K562 (cell line): Measurements from ENCODE around the gene LRRC75A. TPM values are rescaled to one million over a fixed set of nuclear protein-coding genes. Genes with fewer than 3 reads are reported as not detected.

Experiments used
- ATAC-seq: fragments of 200-7000 bp; cut with Tn5 transposase; 3 replicates; pipeline ENCODE4 v1.9.1; 2020; ENCODE audit warnings: moderate library complexity
- BruUV-seq: library from RNA; stranded (reverse); fragments of 400-500 nt; replicated peaks from 2 replicates; lab custom pipeline; 2021; lab: Mats Ljungman, UMichigan
- CTCF ChIA-PET: fragments of 300-600 bp; formaldehyde crosslinking; extraction: SDS; loops from one replicate; lab custom pipeline; 2021; ENCODE audit warnings: low intra/inter-chr PET ratio; lab: Yijun Ruan, JAX
- POLR2A ChIA-PET: fragments of 300-600, 350-650 bp; sonication (Branson Sonifier 250); formaldehyde crosslinking; extraction: SDS; loops from one replicate; lab custom pipeline; 2021; ENCODE audit warnings: antibody characterized with exemption, inconsistent platforms; lab: Yijun Ruan, JAX
- DNase-seq, 4 experiments: peaks; one replicate each; pipeline versions ENCODE4 v3.0.0 to v3.0.0-alpha.2; 2011 to 2018; ENCODE audit warnings: low spot score in 3 of 4, mixed read lengths in 3 of 4; ENCODE audit errors: extremely low read depth in 1 of 4
- FAIRE-seq: peaks from 2 replicates; lab custom pipeline; 2011; peaks lifted over from hg19 to GRCh38; lab: Jason Lieb, UNC
- H2AFZ ChIP-seq: 2 replicates; pipeline ENCODE4 v1.6.0; 2011; ENCODE audit warnings: low read depth, low read length, control low read depth, inconsistent platforms
- H3K27ac ChIP-seq: fragments of 200-600 bp; 3 replicates; pipeline ENCODE4 v1.8.0; 2011; ENCODE audit warnings: low read depth, mild to moderate bottlenecking, control low read depth, inconsistent platforms, low read length, moderate library complexity, mixed read lengths; ENCODE audit errors: extremely low read depth
- H3K27me3 ChIP-seq, 2 experiments: fragments of 300-600 bp in 1 of 2; 2 replicates in 1 of 2; 3 replicates in 1 of 2; pipeline versions ENCODE4 v1.6.0 to v1.8.0; 2011; ENCODE audit warnings: inconsistent platforms in 2 of 2, low read length in 2 of 2, mild to moderate bottlenecking in 1 of 2, mixed read lengths in 1 of 2, moderate library complexity in 1 of 2; ENCODE audit not compliant: control insufficient read depth in 2 of 2, insufficient read depth in 2 of 2
- H3K36me3 ChIP-seq: fragments of 300-600 bp; 3 replicates; pipeline ENCODE4 v1.8.0; 2011; ENCODE audit warnings: mild to moderate bottlenecking, low read length, inconsistent platforms; ENCODE audit not compliant: control insufficient read depth, insufficient read depth
- H3K4me1 ChIP-seq, 2 experiments: fragments of 200-600 bp in 1 of 2; replicated peaks in 1 of 2; 2 replicates in 1 of 2; 3 replicates in 1 of 2; pipeline versions ENCODE4 v1.5.1 to v1.8.0; 2011; ENCODE audit warnings: inconsistent platforms in 2 of 2, low read length in 2 of 2, mild to moderate bottlenecking in 1 of 2, mixed read lengths in 1 of 2, moderate library complexity in 1 of 2; ENCODE audit not compliant: control insufficient read depth in 2 of 2, insufficient read depth in 2 of 2
- H3K4me2 ChIP-seq: 2 replicates; pipeline ENCODE4 v1.6.1; 2011; ENCODE audit warnings: low read length, control low read depth, inconsistent platforms, mixed read lengths; ENCODE audit not compliant: insufficient read depth
- H3K4me3 ChIP-seq: fragments of 200-600 bp; sonication (generic), shearing (Covaris generic); 2 replicates; pipeline ENCODE4 v1.5.1; 2016; ENCODE audit warnings: control low read depth, inconsistent platforms
- H3K79me2 ChIP-seq: fragments of 200-600 bp; 3 replicates; pipeline ENCODE4 v1.8.0; 2011; ENCODE audit warnings: low read length, inconsistent platforms; ENCODE audit not compliant: control insufficient read depth, insufficient read depth
- H3K9ac ChIP-seq, 2 experiments: 2 replicates each; pipeline versions ENCODE4 v1.6.0 to v1.6.1; 2011; ENCODE audit warnings: low read depth in 2 of 2, low read length in 2 of 2, control low read depth in 1 of 2, inconsistent platforms in 1 of 2, mild to moderate bottlenecking in 1 of 2, mixed read lengths in 1 of 2; ENCODE audit not compliant: insufficient read depth in 1 of 2
- H3K9me1 ChIP-seq: one replicate; pipeline ENCODE4 v1.6.0; 2011; ENCODE audit warnings: inconsistent platforms, mild to moderate bottlenecking, low read length, moderate library complexity; ENCODE audit not compliant: control insufficient read depth, insufficient read depth
- H3K9me3 ChIP-seq: replicated peaks from 2 replicates; pipeline ENCODE4 v1.5.1; 2011; ENCODE audit warnings: low read depth, low read length, inconsistent platforms; ENCODE audit not compliant: control insufficient read depth, insufficient read depth
- H4K20me1 ChIP-seq: replicated peaks from 2 replicates; pipeline ENCODE4 v1.6.1; 2011; ENCODE audit warnings: low read length, inconsistent platforms, mixed read lengths; ENCODE audit not compliant: control insufficient read depth, insufficient read depth
- ARID3B ChIP-seq: fragments of 250-450 bp; sonication (Bioruptor Pico); IDR thresholded peaks from 2 replicates; pipeline ENCODE4 v1.4.0; 2020; ENCODE audit warnings: borderline replicate concordance
- DACH1 ChIP-seq: fragments of 450-650 bp; IDR thresholded peaks from 2 replicates; pipeline ENCODE4 v1.6.1; 2018; ENCODE audit not compliant: partially characterized antibody
- HNRNPUL1 ChIP-seq: fragments of 200-400 bp; formaldehyde crosslinking; IDR thresholded peaks from 2 replicates; pipeline ENCODE4 v1.6.1; 2017; ENCODE audit warnings: low read length
- MYNN ChIP-seq, 2 experiments: sonication (generic); formaldehyde crosslinking in 1 of 2; IDR thresholded peaks; 2 replicates each; pipeline versions ENCODE4 v1.5.0 to v1.6.1; 2016 to 2020; ENCODE audit warnings: antibody characterized with exemption in 1 of 2, missing genetic modification reagents in 1 of 2
- NFXL1 ChIP-seq: fragments of 450-650 bp; formaldehyde crosslinking; IDR thresholded peaks from 2 replicates; pipeline ENCODE4 v1.4.0; 2021; ENCODE audit warnings: mild to moderate bottlenecking
- POLR2B ChIP-seq: fragments of 450-650 bp; IDR thresholded peaks from 2 replicates; pipeline ENCODE4 v1.6.1; 2018; ENCODE audit warnings: low read depth; ENCODE audit not compliant: partially characterized antibody
- POLR2G ChIP-seq: fragments of 200-400 bp; formaldehyde crosslinking; IDR thresholded peaks from 2 replicates; pipeline ENCODE4 v1.6.1; 2017; ENCODE audit warnings: low read depth, mild to moderate bottlenecking, antibody characterized with exemption, low read length, moderate library complexity
- REST ChIP-seq, 2 experiments: fragments of 450-650 bp; formaldehyde crosslinking in 1 of 2; IDR thresholded peaks; 2 replicates each; pipeline versions ENCODE4 v1.4.0 to v1.6.1; 2014 to 2020; ENCODE audit warnings: mild to moderate bottlenecking in 2 of 2, borderline replicate concordance in 1 of 2, low read depth in 1 of 2
- ZNF274 ChIP-seq: IDR thresholded peaks from 2 replicates; pipeline ENCODE4 v1.6.1; 2011; ENCODE audit warnings: low read depth, mild to moderate bottlenecking, low read length, moderate library complexity, borderline replicate concordance
- ZNF778 ChIP-seq: fragments of 450-650 bp; formaldehyde crosslinking; IDR thresholded peaks from 2 replicates; pipeline ENCODE4 v1.4.0; 2020; ENCODE audit warnings: mild to moderate bottlenecking, moderate library complexity
- WGBS: fragments of 100-300 bp; shearing (Covaris generic); methylation state at CpG from one replicate; pipeline ENCODE4 v1.1.6; 2016; ENCODE audit warnings: low coverage, mixed read lengths; ENCODE audit not compliant: insufficient coverage; ENCODE audit errors: missing lambda C conversion rate; 5-methylcytosine and 5-hydroxymethylcytosine counted together
- in situ Hi-C: fragments of 300-500 bp; cut with MboI; formaldehyde crosslinking; loops from 4 replicates; pipeline ENCODE4 v1.15.0; 2018; ENCODE audit warnings: inconsistent platforms, mixed read lengths
- intact Hi-C: fragments of 100-400 bp; cut with micrococcal nuclease; formaldehyde crosslinking; loops from 2 replicates; pipeline ENCODE4 v1.14.2; 2022
- polyA plus RNA-seq, 8 experiments: library from polyadenylated mRNA; depleted of rRNA in 4 of 8; stranded (reverse) in 5 of 8; unstranded in 3 of 8; fragments of >200 nt; fragmentation: Nextera tagmentation in 2 of 8; fragmentation: Illumina TruSeq in 1 of 8; extraction: Ambion mirVana in 2 of 8; extraction: Trizol in 1 of 8; gene quantifications; 2 replicates each; pipeline versions ENCODE4 v1.2.1 to v1.2.3, GENCODE V29; 2011 to 2014; ENCODE audit warnings: inconsistent platforms in 1 of 8, missing spikeins in 1 of 8
- total RNA-seq, 7 experiments: library from RNA; depleted of rRNA in 6 of 7; stranded (reverse); fragments of >200 nt in 6 of 7; fragmentation: Illumina TruSeq in 2 of 7; extraction: Trizol in 2 of 7; gene quantifications; 2 replicates each; pipeline versions ENCODE4 v1.2.1 to v1.2.3, GENCODE V29; 2011 to 2021; ENCODE audit warnings: low replicate concordance in 1 of 7

LRRC75A gene
- total and polyA plus RNA-seq, 9 of the 15 experiments (the other 6 are each of a cell fraction or from before 2014, with no cell fraction given), result 0.04 to 0.34 (median 0.08) TPM; not detected in 5

- Histone ChIP-seq H3K9me1 (no peaks in the 10 kb centered on the region), H3K9me3 (no peaks in the 10 kb centered on the region), H3K79me2 (peaks cover 14% of the 10 kb centered on the region), H3K27ac (no peak overlapping the region), H2AFZ (no peak overlapping the region), H4K20me1 (peaks cover 2% of the 10 kb centered on the region; the same call in 1 of the 2 replicates), H3K36me3 (peaks cover 10% of the 10 kb centered on the region), H3K9ac (peak overlapping the region in 1 of 2 experiments; percentile 43; a peak in 2 of 4 replicates), H3K4me2 (no peak overlapping the region), H3K27me3 (no peaks in the 10 kb centered on the region), H3K4me1 (peaks cover 5 to 20% of the 10 kb centered on the region in 2 experiments; a peak in 3 of 5 replicates), H3K4me3 (no peak overlapping the region)
- ChIA-PET CTCF (no interaction called here), POLR2A (interaction anchor here (0.7 kb wide), 1 partner anchor 232 kb away, joined by 3 read pairs; no protein-coding TSS in a partner anchor)
- intact Hi-C loops, result no loop called here
- BruUV-seq, result no TSS peak
- ATAC-seq (no peak; the same call in 2 of the 3 replicates), DNase-seq (no peak), FAIRE-seq (no peak)
- WGBS, result 60% methylated on average over 1 of the region's 8 CpGs
- in situ Hi-C loops, result no loop called here
- TF ChIP-seq ZNF274 (no peak), POLR2G (peak; percentile 52; the same call in 1 of the 2 replicates), MYNN (IDR thresholded peaks at IDR 0.05) (no peak), MYNN (CRISPR knock-in tag; IDR thresholded peaks at IDR 0.05) (no peak), ARID3B (CRISPR knock-in tag) (no peak), REST (IDR thresholded peaks at IDR 0.05; ENCODE audit: borderline replicate concordance) (no peak), REST (CRISPR knock-in tag; IDR thresholded peaks at IDR 0.05; ENCODE audit: low read depth) (no peak), DACH1 (no peak), HNRNPUL1 (no peak), ZNF778 (CRISPR knock-in tag) (no peak), NFXL1 (CRISPR knock-in tag) (no peak), POLR2B (peak; percentile 33)
Measured at GRCh38 chr17:16434662-16435061, 57.3 kb downstream of the LRRC75A start.
